ENCODE measurements around the gene PPID.
"Not testable (repeated sequence)": the region's sequence is repeated elsewhere in the genome, so short reads cannot be mapped to it uniquely, and the experiment has no call there.

DNA sequence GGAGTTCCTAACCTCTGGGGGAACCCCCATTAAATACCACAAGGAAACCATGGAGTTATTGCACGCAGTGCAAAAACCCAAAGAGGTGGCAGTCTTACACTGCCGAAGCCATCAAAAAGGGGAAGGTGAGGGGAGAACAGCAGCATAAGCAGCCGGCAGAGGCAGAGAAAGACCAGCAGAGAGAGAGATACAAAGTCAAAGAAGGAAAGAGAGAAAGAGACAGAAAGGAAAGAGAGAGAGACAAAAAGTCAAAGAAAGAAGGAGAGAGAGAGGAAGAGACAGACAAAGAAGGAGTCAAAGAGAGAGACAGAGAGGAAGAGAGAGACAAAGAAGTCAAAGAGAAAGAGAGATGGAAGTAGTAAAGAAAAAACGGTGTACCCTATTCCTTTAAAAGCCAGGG, 59.9 kb downstream of the PPID start:
- not testable (repeated sequence) for TF ChIP-seq CEBPB (IDR thresholded peaks at IDR 0.05; ENCODE audit: low read depth, low read length); NFE2L2 (IDR thresholded peaks at IDR 0.05; ENCODE audit: low read depth, low read length); RFX5 (IDR thresholded peaks at IDR 0.05; ENCODE audit: low read depth, low read length); RAD21 (IDR thresholded peaks at IDR 0.05; ENCODE audit: low read length); CTCF (conservative IDR thresholded peaks at IDR 0.05; ENCODE audit: low read depth, low read length); USF2 (IDR thresholded peaks at IDR 0.05; ENCODE audit: low read depth, low read length); SMC3 (IDR thresholded peaks at IDR 0.05; ENCODE audit: low read depth, low read length); MAZ (IDR thresholded peaks at IDR 0.05; ENCODE audit: borderline replicate concordance, low read depth, low read length); POLR2A (IDR thresholded peaks at IDR 0.05; ENCODE audit: low read depth, low read length); RCOR1 (IDR thresholded peaks at IDR 0.05; ENCODE audit: insufficient replicate concordance, low read length); BHLHE40 (IDR thresholded peaks at IDR 0.05; ENCODE audit: low read depth, low read length); CHD1 (IDR thresholded peaks at IDR 0.05; ENCODE audit: low read depth, low read length); FOS (IDR thresholded peaks at IDR 0.05; ENCODE audit: low read depth, low read length); MXI1 (IDR thresholded peaks at IDR 0.05; ENCODE audit: borderline replicate concordance, low read depth, low read length)

All from IMR-90 (cell line).